Type B pancreatic cell (in vitro differentiated cells): Measurements from ENCODE around the gene EFHB. TPM values are rescaled to one million over a fixed set of nuclear protein-coding genes. Genes with fewer than 3 reads are reported as not detected.

ENCODE experiments used
- DNase-seq: peaks from one replicate; pipeline ENCODE4 v3.0.0; 2021; ENCODE audit warnings: mixed read lengths; ENCODE audit not compliant: unreplicated experiment; ENCODE audit errors: extremely low spot score
- H3K27ac Mint-ChIP-seq: 2 replicates; pipeline ENCODE4 v1.8.0; 2021; ENCODE audit warnings: mild to moderate bottlenecking, mixed read lengths
- H3K27me3 Mint-ChIP-seq: 2 replicates; pipeline ENCODE4 v1.8.0; 2021; ENCODE audit warnings: mixed read lengths
- H3K36me3 Mint-ChIP-seq: 2 replicates; pipeline ENCODE4 v1.8.0; 2021; ENCODE audit warnings: mixed read lengths
- H3K4me1 Mint-ChIP-seq: one replicate; pipeline ENCODE4 v1.8.0; 2021; ENCODE audit warnings: mixed read lengths; ENCODE audit not compliant: unreplicated experiment
- H3K4me3 Mint-ChIP-seq: 2 replicates; pipeline ENCODE4 v1.8.0; 2021; ENCODE audit warnings: mild to moderate bottlenecking, mixed read lengths
- H3K9me3 Mint-ChIP-seq: 2 replicates; pipeline ENCODE4 v1.8.0; 2021; ENCODE audit warnings: mixed read lengths
- total RNA-seq: library from RNA; stranded (reverse); gene quantifications from 2 replicates; pipeline ENCODE4 v1.2.1, GENCODE V29; 2021; ENCODE audit warnings: low replicate concordance
- TF ChIP-seq, protein P1 (sequence below): fragments of 200-600 bp; sonication (generic); conservative IDR thresholded peaks from 2 replicates; pipeline ENCODE4 v1.5.0; 2021; ENCODE audit warnings: antibody characterized with exemption, mild to moderate bottlenecking

EFHB gene
- total RNA-seq, 1 donor from 2014 or later = 1.8 TPM

DNA sequence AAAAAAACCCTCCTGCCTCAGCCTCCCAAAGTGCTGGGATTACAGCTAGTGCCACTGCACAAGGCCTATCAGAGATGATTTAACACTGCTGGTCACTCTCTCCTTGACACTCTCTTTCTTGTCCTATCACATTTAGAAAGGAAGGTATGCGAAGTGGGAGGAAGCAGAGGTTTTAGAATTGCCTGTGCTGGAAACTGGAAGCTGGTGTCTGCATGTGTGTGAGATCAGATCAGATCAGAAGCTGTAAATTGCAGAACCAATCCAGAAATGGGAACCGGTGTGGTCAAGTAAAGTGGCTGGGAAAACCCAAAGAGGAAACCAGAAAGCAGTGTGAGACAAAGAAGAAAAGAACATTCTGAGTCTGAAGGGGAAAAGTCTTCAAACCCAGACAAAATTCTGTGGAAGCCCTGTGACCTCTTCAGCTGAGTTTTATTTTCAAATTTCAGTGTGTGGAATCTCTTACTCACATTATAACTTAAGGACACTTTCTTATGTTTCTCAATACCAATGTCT, 2.8 kb downstream of the EFHB start:
- H3K27ac Mint-ChIP-seq = no peak overlapping the region
- no peaks in the 10 kb centered on the region for H3K27me3 Mint-ChIP-seq
- H3K9me3 Mint-ChIP-seq = peaks cover 4% of the 10 kb centered on the region
- no peak overlapping the region for H3K4me3 Mint-ChIP-seq
- TF ChIP-seq, protein P1, sequence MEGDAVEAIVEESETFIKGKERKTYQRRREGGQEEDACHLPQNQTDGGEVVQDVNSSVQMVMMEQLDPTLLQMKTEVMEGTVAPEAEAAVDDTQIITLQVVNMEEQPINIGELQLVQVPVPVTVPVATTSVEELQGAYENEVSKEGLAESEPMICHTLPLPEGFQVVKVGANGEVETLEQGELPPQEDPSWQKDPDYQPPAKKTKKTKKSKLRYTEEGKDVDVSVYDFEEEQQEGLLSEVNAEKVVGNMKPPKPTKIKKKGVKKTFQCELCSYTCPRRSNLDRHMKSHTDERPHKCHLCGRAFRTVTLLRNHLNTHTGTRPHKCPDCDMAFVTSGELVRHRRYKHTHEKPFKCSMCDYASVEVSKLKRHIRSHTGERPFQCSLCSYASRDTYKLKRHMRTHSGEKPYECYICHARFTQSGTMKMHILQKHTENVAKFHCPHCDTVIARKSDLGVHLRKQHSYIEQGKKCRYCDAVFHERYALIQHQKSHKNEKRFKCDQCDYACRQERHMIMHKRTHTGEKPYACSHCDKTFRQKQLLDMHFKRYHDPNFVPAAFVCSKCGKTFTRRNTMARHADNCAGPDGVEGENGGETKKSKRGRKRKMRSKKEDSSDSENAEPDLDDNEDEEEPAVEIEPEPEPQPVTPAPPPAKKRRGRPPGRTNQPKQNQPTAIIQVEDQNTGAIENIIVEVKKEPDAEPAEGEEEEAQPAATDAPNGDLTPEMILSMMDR = no peak
- DNase-seq = no peak
- no peaks in the 10 kb centered on the region for H3K4me1 Mint-ChIP-seq
- H3K36me3 Mint-ChIP-seq = no peaks in the 10 kb centered on the region

DNA sequence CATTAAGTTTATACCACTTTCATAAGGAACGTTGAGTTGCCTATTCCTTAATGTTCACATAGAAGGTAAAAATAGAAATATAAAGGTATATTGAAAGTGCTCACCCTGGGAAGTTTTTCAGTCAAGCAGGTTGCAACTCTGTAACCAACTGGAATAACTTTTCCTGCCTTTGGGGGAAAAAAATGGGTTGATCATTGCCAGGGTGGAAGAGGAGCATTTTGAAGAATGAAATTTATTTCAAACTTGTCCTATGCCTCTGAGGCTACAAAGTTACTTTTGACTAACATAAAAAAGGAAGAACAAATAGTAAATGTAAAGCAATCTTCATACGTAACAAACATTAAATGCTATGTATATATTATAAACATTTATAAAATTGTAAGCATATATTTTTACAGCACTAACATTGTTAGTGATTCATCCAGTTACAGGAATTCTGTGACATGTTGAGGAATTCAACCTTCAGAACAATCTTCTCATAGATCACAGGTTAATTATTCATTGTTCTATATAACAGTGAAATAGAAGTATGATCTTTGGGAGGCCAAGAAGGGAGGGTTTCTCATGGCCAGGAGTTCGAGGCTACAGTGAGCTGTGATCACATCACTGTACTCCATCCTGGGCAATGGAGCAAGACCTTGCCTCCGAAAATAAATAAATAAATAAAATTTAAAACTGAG, 13.5 kb downstream of the EFHB start:
- Mint-ChIP-seq H3K9me3 (no peaks in the 10 kb centered on the region), H3K4me1 (no peaks in the 10 kb centered on the region), H3K27me3 (no peaks in the 10 kb centered on the region), H3K4me3 (no peak overlapping the region), H3K27ac (no peak overlapping the region), H3K36me3 (no peaks in the 10 kb centered on the region)
- DNase-seq = no peak
- TF ChIP-seq, protein P1 = no peak

DNA sequence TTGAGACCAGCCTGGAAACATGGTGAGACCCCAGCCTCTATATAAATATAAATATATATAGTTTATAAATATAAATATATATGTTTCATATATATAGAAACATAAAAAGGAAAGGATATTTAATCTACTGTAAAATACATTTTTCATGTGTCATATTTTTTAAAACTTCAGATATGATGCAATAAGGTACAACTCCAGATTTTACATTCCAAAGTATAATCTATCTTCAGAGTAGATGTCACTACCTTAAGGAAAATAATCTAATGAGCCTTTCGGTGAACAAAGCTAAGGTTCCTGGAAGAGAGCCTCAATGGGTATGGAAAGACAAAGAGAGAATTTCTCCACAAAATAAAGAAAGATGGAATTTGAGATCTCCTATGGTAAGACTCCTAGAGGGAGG, 16.9 kb downstream of the EFHB start:
- no peaks in the 10 kb centered on the region for H3K36me3 Mint-ChIP-seq
- no peaks in the 10 kb centered on the region for H3K4me1 Mint-ChIP-seq
- H3K4me3 Mint-ChIP-seq = no peak overlapping the region
- no peak overlapping the region for H3K27ac Mint-ChIP-seq
- H3K9me3 Mint-ChIP-seq = no peaks in the 10 kb centered on the region
- TF ChIP-seq, protein P1 = no peak
- no peak for DNase-seq
- H3K27me3 Mint-ChIP-seq = no peaks in the 10 kb centered on the region

DNA sequence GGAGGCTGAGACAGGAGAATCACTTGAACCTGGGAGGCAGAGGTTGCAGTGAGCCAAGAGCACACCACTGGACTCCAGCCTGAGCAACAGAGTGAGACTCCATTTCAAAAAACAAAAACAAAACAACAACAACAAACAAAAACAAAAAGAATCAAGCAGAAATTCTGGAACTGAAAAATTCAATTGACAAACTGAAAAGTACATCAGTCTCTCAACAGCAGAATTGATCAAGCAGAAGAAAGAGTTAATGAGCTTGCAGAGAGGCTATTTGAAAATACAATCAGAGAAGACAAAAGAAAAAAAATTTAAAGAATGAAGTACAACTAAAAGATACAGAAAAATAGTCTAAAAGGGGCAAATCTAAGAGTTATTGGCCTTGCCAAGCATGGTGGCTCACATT, 22.6 kb downstream of the EFHB start:
- DNase-seq = no peak
- Mint-ChIP-seq H3K4me3 (no peak overlapping the region), H3K4me1 (no peaks in the 10 kb centered on the region), H3K27me3 (no peaks in the 10 kb centered on the region), H3K27ac (no peak overlapping the region), H3K9me3 (no peaks in the 10 kb centered on the region), H3K36me3 (no peaks in the 10 kb centered on the region)
- TF ChIP-seq, protein P1 = no peak

DNA sequence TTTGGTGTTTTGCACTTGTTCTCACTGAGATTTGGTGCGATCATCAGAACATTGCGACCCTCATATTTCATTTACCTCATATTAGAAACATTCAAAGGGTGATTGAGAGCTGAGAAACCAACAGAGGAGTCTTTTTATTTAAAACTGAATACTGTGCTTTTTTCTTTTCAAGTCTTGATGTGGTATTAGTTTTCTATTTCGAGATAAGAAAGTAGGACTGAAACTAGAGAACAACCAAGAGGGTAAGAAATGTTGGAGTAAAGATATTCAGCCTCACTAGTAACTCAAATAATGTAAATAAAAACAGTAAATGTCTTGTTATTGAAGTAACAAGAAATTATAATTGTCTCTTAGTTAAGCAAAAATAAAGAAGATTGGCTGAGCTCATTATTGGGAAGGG, 26.5 kb downstream of the EFHB start:
- Mint-ChIP-seq H3K27ac (no peak overlapping the region), H3K4me1 (no peaks in the 10 kb centered on the region), H3K9me3 (no peaks in the 10 kb centered on the region), H3K36me3 (no peaks in the 10 kb centered on the region), H3K4me3 (no peak overlapping the region), H3K27me3 (no peaks in the 10 kb centered on the region)
- TF ChIP-seq, protein P1 = no peak
- no peak for DNase-seq
